Measurements from ENCODE around the gene C1orf56.

Gene C1orf56

DNA sequence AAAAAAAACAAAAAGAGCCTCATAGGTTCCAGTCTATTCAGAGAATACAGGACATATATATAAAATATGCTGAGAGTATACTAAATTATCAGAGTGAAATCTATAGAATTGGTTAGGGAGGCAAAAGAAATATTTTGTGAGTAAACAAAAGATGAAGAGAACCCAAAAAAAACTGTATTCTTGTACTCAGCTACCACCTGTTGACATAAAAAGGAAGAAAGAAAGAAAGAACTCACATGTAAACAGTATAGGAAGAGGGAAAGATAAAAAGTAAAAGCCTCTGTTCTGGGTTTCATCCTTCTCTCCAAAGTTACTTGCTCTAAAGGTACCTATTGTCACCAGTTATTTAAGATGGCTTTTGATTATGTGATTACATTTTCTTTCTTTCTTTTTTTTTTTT lies 21.1 kb upstream of the C1orf56 start:
- DNase-seq, result no peak

DNA sequence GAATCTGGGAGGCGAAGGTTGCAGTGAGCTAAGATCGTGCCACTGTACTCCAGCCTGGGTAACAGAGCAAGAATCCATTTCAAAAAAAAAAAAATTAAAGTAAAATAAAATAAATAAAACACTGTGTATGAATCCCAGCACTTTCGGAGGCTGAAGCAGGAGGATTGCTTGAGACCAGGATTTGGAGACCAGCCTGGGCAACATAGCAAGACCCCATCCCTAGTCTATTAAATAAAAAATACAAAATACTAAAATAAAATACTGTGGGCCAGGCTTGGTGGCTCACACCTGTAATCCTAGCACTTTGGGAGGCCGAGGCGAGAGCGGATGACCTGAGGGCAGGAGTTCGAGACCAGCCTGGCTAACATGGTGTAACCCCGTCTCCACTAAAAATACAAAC lies 15.4 kb upstream of the C1orf56 start:
- no peak for DNase-seq

DNA sequence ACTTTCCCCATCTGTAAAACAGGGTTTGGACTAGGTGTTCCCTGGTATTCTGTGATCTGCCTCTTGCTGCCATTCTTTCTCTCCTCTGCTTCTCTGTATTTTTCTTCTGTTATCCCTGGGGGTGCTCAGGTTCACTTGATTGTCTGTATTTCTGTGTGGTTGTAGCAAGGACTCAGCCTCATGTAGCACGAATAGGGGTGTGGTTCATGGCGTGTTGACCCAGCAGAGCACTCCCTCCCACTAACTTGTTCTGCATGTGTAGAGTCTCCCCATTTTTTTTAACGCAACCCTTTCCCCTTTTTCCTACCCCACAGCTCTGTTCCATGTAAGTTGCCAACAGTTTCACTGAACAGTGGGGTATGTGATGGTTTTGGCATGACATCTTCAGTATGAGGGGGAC lies 12.4 kb upstream of the C1orf56 start:
- no peak for DNase-seq

DNA sequence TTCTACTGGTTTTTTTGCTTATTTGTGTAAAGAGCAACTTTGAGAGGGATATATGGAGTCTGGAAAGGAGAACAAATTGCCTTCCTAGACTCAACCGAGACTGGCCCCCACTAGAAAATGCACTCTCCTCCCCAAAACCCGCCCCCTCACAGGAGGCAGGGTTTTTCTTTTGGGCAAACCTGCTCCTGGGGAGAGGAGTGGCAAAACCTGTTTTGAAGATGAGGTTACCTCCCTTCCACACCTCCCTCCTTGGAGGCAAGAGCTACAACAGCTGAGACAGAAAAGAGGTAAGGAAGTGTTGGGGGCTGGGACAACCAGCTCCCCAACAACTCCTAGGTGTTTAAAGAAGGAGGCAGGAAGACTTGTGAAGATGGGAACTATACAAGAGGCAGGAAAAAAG lies 11.2 kb upstream of the C1orf56 start, which contains the start of gene BNIPL:
BNIPL (plus strand) TSS at position 231 of the 400 bp plus-strand sequence; CDS start at position 371, 140 bp downstream.
- no peak for DNase-seq

DNA sequence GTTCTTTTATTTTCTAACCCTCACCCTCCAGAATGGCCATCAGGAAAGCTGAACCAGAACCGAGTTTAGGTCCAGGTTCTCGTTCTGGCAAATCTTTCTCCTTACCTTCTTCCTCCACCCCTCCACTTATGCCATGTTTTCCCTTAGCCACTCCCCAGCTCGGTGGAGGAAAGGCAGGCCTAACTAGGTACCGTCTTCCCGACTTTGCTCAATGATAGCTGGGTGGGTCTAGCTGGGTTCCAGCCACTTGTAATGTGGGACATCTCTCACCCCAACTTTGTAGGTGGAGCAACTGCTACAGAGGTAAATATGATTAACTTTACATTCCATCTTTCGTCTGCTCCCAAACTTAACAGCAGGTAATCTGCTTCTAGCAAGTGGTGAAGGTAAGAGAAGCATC lies 10.5 kb upstream of the C1orf56 start:
- DNase-seq, result no peak

DNA sequence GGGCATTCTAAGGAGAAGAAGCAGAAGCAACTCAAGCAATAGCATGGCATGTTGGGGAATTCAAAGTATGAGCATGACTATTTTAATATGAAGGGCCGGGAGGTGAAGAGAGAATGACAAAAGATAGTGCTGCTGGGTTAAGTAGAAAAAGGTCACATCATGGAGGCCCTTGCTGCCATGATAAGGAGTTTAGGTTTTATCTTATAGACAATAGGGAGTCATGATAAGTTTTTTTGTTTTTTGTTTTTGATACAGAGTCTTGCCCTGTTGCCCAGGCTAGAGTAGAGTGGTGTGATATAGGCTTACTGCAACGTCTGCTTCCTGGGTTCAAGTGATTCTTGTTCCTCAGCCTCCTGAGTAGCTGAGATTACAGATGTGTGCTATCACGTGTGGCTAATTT lies 8.0 kb upstream of the C1orf56 start:
- DNase-seq, result no peak

DNA sequence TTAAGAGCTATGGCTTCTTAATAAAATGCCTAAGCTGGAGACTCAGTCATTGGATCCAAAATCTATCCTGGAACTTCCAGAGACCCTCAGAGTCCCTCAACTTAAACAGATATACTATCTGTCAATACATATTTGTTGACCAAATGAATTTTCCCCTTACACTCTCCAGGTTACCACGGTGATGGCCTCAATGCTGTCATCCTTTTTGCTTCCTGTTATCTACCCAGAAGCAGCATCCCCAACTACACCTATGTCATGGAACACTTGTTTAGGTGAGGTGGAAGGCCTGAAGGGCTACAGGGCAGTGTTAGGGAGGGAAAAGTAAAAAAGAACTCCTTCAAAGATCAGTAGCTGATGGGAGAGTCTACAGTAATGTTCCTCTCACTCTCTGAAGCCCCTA lies 4.4 kb upstream of the C1orf56 start:
- DNase-seq, result no peak

DNA sequence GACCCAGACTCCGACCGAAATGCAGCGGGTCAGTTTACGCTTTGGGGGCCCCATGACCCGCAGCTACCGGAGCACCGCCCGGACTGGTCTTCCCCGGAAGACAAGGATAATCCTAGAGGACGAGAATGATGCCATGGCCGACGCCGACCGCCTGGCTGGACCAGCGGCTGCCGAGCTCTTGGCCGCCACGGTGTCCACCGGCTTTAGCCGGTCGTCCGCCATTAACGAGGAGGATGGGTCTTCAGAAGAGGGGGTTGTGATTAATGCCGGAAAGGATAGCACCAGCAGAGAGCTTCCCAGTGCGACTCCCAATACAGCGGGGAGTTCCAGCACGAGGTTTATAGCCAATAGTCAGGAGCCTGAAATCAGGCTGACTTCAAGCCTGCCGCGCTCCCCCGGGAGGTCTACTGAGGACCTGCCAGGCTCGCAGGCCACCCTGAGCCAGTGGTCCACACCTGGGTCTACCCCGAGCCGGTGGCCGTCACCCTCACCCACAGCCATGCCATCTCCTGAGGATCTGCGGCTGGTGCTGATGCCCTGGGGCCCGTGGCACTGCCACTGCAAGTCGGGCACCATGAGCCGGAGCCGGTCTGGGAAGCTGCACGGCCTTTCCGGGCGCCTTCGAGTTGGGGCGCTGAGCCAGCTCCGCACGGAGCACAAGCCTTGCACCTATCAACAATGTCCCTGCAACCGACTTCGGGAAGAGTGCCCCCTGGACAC lies 534 bp downstream of the C1orf56 start:
- peak; percentile 55 for DNase-seq

DNA sequence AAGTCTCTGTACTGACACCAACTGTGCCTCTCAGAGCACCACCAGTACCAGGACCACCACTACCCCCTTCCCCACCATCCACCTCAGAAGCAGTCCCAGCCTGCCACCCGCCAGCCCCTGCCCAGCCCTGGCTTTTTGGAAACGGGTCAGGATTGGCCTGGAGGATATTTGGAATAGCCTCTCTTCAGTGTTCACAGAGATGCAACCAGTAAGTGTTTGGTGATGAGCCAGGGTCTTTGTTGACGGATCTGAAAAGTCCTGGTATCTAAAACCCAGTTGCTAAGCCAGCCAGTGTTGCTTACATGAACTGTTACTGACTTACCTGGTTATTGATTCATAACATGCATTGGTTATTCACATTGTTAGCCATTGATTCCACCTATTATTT lies 1.1 kb downstream of the C1orf56 start:
- no peak for DNase-seq

DNA sequence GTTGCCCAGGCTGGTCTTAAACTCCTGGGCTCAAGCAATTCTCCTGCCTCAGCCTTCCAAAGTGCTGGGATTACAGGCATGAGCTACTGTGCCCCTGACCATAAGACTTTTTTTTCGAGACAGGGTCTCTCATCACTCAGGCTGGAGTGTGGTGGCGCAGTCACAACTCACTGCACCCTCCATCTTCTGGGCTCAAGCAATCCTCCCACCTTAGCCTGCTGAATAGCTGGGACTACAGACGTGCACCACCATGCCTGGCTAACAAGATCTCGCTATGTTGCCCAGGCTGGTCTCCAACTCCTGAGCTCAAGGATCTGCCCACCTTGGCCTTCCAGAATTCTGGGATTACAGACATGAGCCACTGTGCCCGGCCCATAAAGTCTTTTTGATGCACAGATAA lies 1.9 kb downstream of the C1orf56 start:
- DNase-seq, result no peak

DNA sequence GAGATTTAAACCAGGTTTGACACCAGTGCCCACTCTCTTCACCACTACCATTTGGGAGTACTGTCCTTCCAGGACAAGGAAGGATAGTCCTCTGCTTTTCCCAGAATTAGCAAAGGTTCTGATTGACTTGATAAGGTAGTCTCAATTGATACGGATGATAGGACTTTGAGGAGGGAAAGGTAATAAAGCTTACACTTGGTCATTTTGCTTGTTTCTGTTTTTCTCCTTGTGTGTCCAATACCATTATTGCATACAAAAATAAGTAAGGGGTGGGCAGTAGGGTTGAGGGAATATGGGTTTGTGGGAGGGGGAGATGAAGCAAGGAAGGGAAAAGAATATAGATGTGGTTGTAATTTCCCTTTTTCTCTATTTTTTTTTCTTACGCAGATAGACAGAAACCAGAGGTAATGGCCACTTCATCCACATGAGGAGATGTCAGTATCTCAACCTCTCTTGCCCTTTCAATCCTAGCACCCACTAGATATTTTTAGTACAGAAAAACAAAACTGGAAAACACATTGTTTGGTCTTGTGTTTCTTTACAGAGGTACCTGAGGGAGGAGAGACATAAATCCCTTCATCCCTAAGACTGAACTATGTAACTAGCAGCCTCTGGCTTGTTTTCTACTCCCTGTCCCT lies 2.6 kb downstream of the C1orf56 start:
- no peak for DNase-seq

DNA sequence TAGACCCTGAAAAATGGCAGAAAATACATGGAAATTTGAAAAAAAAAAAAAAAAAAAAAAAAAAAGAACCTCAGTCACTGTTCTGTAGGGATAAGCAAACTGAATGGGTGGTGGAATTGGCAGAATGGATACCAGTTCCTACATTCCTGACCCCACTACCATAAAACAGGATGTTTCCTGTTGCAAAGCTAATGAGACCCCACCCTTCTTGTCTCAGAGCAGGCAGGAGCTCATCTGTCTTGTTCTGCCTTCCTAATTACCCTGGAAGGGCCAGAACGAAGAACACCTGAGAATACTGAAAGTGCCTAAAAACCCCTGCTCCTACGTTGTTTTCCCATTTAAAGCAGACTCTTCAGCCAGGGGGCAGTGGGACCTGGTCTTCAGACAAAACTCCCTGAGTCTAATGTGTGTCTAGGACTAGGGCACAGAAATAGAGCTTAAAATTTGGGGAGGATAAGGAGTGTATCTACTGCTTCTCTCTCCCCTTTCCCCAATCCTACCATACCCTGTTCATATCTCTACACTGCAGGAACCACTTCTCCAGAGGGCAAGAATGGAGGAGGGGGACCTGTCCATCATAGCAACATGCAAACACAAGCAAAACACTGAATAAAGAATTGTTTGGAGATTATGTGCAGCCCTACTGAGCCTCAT lies 3.9 kb downstream of the C1orf56 start:
- no peak for DNase-seq

DNA sequence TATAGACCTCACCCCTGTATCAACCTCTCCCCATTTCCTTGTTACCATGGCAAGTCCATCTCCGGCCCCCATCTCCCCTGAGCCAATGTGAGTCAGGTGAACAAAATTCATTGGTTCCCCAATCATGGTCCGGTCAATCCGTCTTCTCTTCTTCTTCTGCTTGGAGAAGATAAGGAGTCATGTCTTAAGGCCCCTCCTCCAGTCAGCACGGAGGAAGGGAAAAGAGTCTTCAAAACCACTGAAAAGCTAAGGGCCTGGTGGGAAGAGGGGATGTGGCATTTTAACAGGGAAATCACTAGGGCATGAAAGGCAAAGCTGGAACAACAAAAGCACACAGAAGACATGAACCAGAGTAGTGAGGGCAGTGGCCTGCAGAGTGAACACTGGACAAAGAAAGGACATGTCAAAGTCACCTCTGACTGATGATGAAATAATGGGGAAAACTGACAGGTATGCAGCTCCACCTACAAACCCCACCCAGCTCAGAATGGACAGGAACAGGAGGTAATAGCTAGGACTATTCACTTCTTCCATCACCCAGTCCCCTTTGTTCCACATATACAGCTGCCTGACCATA lies 7.5 kb downstream of the C1orf56 start:
- no peak for DNase-seq

DNA sequence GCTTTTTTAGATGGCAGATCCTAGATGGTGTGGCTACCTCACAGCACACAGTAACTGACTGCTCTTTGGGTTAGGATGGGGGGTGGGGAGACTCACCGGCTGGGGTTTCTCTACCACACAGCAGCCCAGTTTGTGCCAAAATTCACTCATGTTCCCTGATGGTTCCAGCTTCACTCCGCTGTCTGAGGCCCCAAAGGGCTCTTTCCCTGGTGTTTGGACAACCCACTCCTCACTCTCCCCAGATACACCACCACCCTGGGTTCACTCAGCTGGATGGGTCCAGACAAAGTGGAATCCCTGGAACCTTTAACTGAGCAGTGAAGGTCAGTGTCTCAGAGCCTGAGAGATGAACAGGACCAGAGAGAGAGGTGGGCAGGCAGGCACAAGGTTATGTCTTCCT lies 8.0 kb downstream of the C1orf56 start:
- DNase-seq, result no peak

DNA sequence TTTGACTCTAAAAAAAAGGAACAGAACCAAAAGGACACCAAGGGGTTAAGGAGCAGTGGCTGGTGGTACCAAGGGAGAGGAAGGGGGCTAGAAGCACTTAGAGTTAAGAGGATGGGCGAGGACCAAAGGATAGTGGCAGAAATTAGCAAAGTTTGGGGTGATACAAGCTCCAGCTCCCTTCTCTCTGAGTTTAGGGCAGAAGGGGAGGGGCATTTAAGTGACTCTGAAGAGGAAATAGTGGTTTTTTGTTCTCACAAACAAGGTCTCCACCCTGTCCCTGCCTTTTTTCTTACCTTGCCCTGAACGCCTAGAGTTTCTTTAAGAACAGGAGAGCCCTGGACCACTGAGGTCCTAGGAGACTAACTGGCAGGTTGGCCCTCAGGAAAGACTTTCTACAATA lies 8.6 kb downstream of the C1orf56 start:
- DNase-seq, result no peak

DNA sequence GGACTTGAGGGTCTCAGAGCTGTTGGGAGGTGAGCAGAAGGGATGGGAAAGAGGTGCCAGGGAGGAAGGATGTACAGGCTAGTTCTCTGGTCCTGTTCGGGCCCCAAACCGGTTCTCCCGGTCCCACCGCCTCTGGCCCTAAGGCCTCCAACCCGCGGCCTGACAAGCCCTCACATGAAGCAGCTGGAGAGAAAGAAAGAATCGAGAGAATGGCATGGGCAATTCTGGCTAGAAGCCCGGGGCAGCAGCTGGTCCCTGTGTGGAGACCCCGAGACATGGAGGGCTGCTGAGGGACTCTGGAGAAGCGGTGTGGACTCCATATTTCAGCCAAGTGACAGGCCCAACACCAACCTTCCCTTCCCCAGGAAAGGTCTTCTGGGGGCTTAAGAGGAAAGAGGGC lies 11.1 kb downstream of the C1orf56 start:
- peak; percentile 29 for DNase-seq

DNA sequence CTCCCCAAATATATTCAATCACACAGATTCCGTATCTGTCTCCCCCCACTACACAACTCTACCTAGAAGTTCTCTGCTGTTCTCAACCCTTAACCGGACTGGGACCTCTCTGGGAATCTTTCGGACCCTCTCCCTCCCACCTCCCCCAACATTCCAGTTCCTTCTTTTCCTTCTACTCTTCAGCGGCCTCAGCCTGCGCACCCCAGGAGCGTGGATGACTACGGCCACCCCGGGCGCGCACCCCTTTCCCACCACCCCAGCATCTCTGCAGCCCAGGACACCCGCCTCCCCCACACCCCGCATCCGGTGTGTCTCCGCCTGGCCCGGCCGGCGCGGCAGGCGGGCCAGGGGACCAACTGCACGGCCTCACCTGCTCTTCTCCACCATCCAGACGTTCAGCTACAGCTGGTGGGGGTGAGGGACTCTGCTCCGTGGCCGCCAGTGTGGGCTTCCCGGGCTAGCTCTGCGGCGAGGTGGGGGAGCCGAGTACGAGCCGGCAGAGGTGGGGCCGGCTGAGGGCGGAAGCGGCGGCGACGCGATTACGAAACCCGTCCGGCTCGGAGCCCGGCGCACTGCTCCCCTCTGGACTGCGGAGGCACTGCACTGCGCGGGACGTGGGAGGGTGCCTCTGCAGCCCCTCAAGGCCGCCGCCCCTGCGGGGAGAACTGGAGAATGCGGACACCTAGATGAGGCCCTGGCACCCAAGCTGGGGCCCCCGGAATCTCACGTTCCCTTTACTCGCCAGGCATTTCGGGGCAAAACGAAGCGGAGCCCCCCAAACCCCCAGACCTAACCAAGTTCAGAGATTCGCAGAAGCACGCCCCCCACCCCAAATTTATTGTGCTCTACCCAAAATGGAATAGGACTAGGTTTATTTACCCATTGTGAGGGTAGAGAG lies 11.8 kb downstream of the C1orf56 start, which contains the start of gene CDC42SE1:
CDC42SE1 (minus strand) TSS at position 514 of the 898 bp plus-strand sequence. CDS start 3,892 bp downstream, outside the sequence.
- DNase-seq, result peak; percentile 85

DNA sequence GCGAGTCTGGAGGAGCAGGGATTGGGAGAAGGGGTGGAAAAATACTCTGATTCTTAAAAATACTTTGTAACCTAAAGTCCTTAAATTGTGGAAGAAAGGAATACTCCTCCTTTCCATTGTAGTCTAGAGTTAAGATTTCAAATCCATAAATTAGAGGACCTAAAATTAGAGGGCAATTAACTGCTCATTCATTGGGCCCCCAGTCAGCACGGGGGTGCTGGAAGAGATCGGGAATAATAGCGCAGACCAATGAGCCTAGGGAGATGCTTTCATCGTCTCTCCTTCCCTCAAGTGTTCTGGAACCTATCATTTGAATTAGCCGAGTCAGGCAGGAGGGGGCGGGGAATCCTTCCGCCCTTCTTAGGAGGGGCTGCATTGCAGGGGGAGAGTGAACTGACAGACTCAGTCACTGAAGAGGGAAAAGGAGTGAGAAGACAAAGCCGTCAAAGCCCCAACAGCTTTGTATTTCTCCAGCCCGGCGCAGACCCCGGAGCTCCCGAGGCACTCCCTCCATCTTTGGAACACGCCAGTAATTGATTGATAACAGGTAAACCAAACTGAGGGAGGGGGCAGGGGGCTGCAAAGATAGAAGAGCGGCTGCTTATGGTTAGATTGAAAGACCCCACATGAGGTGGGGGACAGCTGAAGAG lies 12.6 kb downstream of the C1orf56 start, which contains the start of gene MLLT11:
MLLT11 (plus strand) TSS at position 391 of the 650 bp plus-strand sequence. CDS start 6,828 bp downstream, outside the sequence.
- peak; percentile 68 for DNase-seq

DNA sequence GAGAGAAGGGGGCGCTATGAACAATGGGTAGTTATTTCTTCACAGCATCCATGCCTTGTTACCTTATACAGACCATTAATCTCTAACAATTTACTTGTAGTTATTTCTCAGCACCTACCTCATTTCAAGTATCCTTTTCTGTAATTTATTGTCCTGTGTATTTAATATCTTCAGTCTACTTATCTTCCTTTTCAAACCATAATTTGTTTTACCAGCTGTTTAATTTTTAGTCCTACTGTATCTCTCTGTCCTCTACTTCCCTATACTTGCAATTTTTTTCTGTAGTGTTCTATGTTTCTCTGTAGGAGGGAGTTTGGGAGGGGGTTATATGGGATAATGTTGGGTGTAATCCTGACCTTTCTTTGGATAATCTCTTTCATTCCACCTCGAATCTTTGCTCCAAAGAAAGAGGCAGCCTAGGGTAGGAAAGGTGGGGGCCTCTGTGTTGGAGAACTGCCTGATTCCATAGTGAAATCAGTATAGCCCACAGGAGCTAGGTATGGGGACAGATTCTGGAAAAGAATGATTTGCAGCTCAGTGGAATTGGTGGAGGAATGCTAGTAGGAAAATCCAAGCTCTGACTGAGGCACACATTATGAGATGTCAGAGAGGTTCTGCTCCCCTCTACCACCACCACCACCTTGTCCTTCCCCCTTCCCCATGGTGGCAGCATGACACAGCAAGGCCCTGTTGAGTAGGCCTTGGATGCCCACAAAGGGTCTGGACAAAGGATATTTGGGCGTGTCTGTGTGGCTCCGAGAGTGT lies 13.3 kb downstream of the C1orf56 start:
- DNase-seq, result no peak

DNA sequence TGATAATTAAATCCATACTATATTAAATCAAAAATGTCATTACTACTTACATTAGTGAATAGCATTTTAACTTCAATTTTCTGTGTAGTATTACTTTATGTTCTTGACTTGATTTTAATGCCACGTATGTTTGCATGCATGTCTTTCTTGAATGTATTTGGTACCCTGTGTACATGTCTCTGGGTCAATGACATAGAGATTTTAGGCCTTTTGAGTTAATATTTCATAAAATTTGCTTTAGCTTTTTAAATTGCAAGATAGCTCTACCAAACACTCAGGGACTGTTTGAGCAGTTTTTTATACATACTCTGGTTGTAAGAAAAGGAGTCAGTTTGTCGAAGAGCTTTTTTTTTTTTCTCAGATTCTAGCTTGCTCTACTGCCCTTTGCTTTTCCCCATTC lies 14.2 kb downstream of the C1orf56 start:
- no peak for DNase-seq

DNA sequence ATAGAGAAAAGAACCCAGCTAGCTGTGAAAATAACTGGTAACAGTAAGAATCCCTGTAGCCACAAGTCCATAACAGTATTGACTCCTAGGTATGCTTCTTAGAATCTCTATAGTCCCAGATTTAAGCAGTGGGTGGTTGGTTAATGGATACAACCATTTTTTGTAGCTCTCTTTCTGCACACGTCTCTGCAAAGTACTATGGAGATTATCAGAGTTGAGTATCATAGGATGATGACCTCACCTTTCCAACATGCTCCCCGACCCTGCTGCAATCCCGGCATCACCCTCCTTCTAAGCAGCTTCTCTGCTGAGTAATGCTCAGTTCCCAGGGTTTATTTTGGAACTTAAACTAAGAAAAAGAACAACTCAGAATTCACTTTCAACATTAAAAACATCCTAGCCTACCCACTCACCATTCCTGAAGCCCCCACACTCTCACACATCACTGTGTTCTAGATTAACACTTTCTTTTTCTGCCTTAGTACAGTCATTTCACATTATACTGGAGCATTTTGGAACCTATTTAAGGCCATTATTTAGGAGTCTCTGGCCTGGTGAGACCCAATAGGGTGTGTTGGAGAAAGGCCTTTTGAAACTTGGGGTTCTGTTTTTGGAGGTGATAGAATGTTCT lies 15.3 kb downstream of the C1orf56 start:
- DNase-seq, result no peak

All from midbrain (tissue), 1 donor.